Activated naive CD4-positive, alpha-beta T cell treated with anti-CD3 and anti-CD28 coated beads, Interleukin-2, amount 50 U/mL, for 72 hours (primary cell): ENCODE results near the gene MAP3K14. TPM values are rescaled to one million over a fixed set of nuclear protein-coding genes. Genes with fewer than 3 reads are reported as not detected.
A peak's percentile ranks its signal among the peaks of the same experiment; 100 is the strongest.

ENCODE experiments used
- ATAC-seq, 2 donors: fragments of 150-1000 bp; cut with Tn5 transposase; 2 replicates each; pipeline ENCODE4 v1.10.0; 2021; ENCODE audit warnings: mild to moderate bottlenecking in 2 of 2, moderate library complexity in 2 of 2
- DNase-seq, 2 donors: peaks; one replicate each; pipeline ENCODE4 v3.0.0; 2021 to 2022; ENCODE audit warnings: low spot score in 2 of 2
- H3K27ac Mint-ChIP-seq, 2 donors: one replicate each; pipeline ENCODE4 v1.8.0; 2022; ENCODE audit warnings: mild to moderate bottlenecking in 2 of 2, mixed read lengths in 2 of 2
- H3K36me3 Mint-ChIP-seq, 2 donors: one replicate each; pipeline ENCODE4 v1.8.0; 2022; ENCODE audit warnings: mixed read lengths in 2 of 2
- H3K9me3 Mint-ChIP-seq, 2 donors: one replicate each; pipeline ENCODE4 v1.8.0; 2022; ENCODE audit warnings: mixed read lengths in 2 of 2
- total RNA-seq, 2 donors: library from RNA; stranded (reverse); gene quantifications; one replicate each; pipeline ENCODE4 v1.2.3, GENCODE V29; 2022

MAP3K14 gene
- total RNA-seq, 2 donors from 2014 or later: 38.4 to 54.4 TPM

GRCh38 chr17:45298546-45299285 is 18.1 kb downstream of the MAP3K14 start:
- H3K36me3 Mint-ChIP-seq: peaks cover 0 to 35% of the 10 kb centered on the region in 2 donors
- H3K27ac Mint-ChIP-seq: peak overlapping the region; percentile 2 to 19
- peaks cover 0 to 3% of the 10 kb centered on the region in 2 donors for H3K9me3 Mint-ChIP-seq
- DNase-seq (no peak), ATAC-seq (peak; percentile 11 to 20)

DNA sequence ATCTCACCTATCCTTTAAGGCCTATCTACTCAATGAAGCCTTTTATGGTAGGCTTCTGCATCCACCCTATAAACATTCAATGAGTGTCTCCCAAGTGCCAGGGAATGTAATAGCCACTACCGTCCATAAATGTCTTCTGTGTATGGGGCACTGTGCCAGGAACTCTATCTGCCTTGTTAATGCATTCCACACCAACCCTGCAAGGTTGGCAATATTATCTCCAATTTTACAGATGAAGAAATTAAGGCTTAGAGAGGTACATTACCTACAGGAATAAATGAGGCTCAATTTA is 20.0 kb downstream of the MAP3K14 start:
- peaks cover 5 to 35% of the 10 kb centered on the region in 2 donors for H3K36me3 Mint-ChIP-seq
- DNase-seq (no peak), ATAC-seq (no peak)
- H3K27ac Mint-ChIP-seq: peak overlapping the region; percentile 76 to 77
- H3K9me3 Mint-ChIP-seq: peaks cover 0 to 3% of the 10 kb centered on the region in 2 donors

DNA sequence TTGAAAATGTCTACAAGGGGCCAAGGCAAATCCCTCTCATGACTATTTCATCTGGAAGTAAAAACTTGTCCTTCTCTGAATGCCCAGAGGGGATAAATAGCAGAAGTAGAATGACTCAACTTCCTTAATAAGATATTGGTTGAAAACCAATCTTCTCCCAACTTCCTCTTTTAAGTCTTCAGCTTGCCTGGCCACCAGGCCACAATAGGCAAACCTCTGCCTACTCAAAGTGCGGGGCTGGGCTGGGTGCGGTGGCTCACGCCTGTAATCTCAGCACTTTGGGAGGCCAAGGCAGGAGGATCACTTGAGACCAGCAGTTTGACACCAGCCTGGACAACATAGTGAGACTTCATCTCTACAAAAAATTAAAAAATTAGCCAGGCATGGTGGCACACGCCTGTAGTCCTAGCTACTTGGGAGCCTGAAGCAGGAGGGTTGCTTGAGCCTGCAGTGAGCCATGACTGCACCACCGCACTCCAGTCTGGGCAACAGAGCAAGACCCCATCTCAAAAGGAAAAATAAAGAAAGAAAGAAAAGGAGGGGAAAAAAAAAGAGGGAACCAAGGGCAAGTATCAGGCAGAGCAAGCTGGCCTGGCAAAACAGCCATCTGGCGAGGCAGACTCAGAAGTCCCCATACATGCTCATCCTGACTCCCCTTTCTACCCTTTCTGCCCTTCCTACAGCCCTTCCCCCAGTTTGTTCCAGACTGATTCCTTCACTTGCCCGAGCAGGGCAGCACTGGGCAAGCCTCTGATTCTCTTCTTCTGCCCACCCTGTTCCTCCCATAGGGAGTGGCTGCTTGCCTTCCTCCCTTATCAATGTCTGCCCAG is 20.6 kb downstream of the MAP3K14 start:
- peak overlapping the region; percentile 76 to 84 for H3K27ac Mint-ChIP-seq
- peaks cover 6 to 35% of the 10 kb centered on the region in 2 donors for H3K36me3 Mint-ChIP-seq
- peak in 1 of 2 donors; percentile 64 for ATAC-seq
- DNase-seq: no peak
- peaks cover 0 to 3% of the 10 kb centered on the region in 2 donors for H3K9me3 Mint-ChIP-seq

- no peak for ATAC-seq
- H3K36me3 Mint-ChIP-seq: peaks cover 14 to 30% of the 10 kb centered on the region in 2 donors
- peak overlapping the region; percentile 41 to 82 for H3K27ac Mint-ChIP-seq
- no peak for DNase-seq
- peaks cover 0 to 3% of the 10 kb centered on the region in 2 donors for H3K9me3 Mint-ChIP-seq
Measured at GRCh38 chr17:45294506-45294905, 22.3 kb downstream of the MAP3K14 start.

DNA sequence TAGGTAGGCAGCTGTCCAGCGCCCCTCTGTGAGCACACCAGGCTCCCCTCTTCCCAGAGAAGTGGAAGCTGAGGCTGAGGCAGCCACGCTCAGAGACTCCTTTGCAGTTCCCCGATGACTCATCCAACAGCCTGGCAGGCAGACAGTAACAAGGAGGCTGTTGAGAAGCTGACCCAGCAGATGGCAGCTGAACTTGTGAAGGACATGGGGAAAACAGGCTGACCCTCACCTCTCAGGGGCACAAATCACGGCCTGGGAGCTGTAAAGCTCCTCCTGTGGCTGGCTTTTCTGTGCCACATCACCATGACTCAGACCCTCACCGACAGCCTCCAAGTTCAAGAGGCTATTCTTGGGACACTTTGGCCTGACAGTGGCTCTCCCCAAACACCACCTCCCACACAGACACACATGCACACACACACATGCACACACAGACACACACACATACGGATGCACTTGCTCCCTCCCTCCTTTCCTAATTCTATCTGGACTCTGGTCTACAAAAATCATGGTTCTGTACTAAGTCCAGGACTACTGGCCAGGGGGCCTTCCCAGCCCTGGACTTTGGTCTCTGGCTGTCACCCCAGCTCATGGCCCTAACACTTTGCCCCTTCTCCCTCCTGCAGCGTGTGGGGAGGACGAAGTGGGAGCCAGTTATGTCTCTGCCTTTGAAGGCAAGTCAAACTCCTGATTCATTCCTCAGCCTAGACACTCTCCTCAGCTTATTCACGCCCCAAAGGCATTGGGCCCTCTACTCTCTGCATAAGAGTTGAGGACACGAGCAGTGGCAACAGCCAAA is 23.2 kb downstream of the MAP3K14 start:
- peaks cover 0 to 3% of the 10 kb centered on the region in 2 donors for H3K9me3 Mint-ChIP-seq
- peak; percentile 58 to 82 for ATAC-seq
- peaks cover 14 to 25% of the 10 kb centered on the region in 2 donors for H3K36me3 Mint-ChIP-seq
- DNase-seq: no peak
- H3K27ac Mint-ChIP-seq: peak overlapping the region; percentile 82 to 93

GRCh38 chr17:45292696-45293412 is 24.0 kb downstream of the MAP3K14 start:
- ATAC-seq (no peak), DNase-seq (no peak)
- Mint-ChIP-seq H3K36me3 (peaks cover 14 to 18% of the 10 kb centered on the region in 2 donors), H3K9me3 (peaks cover 0 to 3% of the 10 kb centered on the region in 2 donors), H3K27ac (peak overlapping the region; percentile 82 to 93)

DNA sequence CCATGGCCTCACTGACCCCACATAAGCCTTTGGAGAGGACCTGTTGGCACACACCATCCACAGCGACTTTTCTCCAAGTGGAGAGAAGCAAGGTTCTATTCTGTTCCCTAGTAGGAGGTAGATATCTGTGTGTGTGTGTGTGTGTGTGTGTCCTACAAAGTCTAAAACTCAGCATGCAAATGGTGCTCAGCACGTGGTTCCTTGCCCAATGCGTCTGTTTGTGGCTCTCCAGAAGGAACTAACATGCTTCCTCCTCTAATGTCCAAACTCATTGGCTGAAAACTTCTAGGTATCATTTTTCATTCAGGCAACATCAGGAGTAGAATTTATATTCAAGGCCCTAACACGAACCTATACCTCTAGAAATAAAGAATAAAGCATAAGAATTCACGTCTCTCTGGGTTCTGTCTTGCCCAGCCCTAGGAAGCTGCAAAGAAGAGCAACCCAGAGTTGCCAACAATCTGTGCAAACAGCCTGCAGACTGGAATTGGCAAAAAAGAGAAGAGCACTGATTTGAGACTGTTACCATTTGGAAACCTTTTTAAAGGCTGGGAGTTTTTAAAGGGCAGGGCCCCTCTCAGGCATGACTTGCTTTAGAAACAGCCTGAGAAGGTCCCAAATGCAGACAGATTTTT is 25.5 kb downstream of the MAP3K14 start:
- Mint-ChIP-seq H3K9me3 (no peaks in the 10 kb centered on the region), H3K36me3 (peaks cover 10 to 22% of the 10 kb centered on the region in 2 donors), H3K27ac (peak overlapping the region; percentile 82 to 93)
- ATAC-seq: no peak
- no peak for DNase-seq

DNA sequence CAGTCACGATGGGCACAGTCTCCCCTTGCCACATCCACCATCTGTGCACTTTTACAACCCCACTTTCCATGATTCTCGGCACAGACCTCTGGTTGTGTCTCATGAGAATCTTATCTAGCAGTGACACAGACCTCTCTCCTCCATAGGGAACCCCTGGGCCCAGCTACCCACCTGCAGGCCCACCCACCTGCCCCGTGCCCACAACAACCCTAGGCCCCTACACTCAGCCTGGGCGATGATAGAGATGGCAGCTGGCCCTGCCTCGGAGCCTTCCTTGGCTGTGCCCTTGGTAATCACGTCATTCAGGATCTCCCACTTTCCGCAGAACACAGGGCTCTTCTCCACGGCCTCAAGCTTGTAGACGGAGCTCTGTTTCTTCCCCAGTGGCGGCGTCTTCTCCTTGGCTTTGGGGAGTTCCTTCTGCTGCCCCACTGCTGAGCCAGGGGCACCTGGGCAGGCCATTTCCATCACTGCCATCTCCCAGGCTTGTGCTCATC is 26.5 kb downstream of the MAP3K14 start:
- no peak for DNase-seq
- no peak for ATAC-seq
- Mint-ChIP-seq H3K27ac (peak overlapping the region; percentile 82 to 93), H3K9me3 (no peaks in the 10 kb centered on the region), H3K36me3 (peaks cover 12 to 22% of the 10 kb centered on the region in 2 donors)

DNA sequence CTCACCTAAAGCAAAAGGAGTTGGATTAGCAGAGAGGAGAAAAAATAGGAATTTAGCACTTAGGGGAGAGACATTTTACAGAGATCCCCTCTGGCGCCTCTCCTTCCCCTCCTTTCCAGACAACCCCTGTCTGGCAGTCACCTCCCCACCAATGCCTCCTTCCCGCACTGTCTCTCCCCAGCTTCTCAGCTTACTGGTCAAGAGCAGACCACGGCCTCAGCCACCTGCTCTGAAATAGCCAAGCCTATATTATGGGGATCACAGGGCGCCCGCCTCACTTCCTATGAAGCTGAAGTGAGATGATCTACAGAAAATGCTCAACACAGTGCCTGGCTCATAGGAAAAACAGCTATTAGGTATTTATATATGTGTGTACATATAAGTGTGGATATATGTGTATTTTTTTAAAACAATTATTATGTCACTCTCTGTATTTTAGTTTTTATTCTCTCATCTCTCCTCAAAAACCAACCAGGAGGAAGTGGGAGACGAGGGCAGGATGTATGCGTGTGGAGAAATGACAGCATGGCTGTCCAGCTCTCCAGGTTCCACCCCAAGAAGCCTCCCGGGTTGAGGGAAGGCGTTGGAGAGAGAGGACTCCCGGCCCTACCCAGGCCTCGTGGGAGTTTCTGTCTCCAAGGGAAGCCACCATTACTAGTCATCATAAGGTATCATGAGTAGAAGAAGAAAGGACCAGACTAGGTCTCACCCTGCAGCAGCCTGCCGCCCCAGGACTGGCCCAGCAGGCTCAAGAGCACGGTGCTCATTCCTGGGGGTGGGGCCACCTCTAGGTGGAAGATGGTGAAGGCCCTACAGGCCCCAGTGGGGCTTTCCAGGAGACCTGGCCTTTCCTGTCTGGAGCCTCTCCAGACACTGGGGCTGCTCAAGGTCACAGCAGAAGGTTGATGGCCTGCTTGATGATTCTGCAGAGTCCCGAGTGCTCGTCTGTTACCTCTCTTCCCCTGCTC is 27.2 kb downstream of the MAP3K14 start:
- no peaks in the 10 kb centered on the region for H3K9me3 Mint-ChIP-seq
- DNase-seq (no peak), ATAC-seq (no peak)
- peak overlapping the region; percentile 82 to 94 for H3K27ac Mint-ChIP-seq
- H3K36me3 Mint-ChIP-seq: peaks cover 20 to 27% of the 10 kb centered on the region in 2 donors

DNA sequence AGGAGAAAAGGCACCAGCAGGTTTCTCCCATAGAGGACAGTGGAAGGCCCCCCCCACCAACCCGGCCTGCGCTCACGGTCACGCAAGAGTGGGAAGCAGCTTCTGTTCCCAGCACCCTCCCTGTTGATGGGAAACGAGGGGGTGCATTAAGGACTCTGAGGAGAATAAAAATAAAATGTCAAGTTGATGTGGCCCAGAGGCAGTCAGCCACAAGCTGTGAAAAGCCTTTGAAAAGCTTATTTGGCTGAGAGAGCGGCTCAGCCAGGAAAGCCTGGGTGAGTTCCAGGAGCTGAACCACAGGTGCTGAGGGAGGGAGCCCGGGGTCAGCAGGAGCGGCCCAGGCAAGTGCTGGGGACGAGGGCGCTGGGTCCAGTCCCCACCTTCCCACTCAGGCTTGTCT is 28.0 kb downstream of the MAP3K14 start:
- Mint-ChIP-seq H3K27ac (peak overlapping the region; percentile 22 to 82), H3K9me3 (no peaks in the 10 kb centered on the region), H3K36me3 (peaks cover 27 to 34% of the 10 kb centered on the region in 2 donors)
- no peak for DNase-seq
- ATAC-seq: no peak

DNA sequence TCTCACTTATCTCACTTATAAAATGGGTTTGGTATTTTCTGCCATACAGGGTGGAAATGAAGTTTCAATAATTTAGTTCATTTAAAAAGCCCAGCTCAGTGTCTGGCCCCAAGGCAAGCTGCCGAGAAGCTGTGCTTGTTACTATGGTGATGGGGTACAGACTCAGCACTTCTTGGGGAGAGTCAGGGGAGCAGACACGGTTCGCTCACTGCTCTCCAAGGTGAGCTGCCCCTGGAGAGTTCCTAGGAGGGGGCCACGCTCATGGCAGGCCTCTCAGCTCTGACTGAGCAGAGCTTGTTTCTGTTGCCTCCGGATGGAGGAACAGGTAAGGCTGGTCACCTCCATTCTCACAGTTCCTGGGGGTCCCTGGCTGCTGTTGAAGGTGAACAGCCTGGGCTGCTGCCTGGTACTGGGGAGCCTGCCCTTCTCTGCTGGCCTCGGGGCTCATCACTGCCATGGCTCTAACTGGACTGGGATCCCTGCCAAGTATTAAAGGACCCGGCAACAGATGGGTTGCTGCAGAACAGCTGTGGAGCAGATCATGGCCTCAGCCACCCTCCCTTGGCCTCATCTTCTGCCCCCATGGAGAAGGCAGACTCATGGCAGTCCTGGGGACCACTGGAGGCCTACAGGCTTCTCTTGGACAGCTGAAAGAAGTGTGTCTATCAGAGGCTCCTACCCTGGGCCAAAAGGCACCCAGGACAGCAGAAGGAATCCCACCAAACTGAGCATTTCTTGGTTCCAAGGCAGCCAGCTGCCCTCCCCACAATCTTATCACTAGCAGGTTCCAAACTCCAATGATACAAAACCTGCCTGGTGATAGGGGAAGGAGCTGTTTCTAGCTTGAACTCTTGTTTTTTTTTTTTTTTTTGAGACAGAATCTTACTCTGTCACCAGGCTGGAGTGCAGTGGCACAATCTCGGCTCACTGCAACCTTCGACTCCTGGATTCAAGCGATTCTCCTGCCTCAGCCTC is 29.0 kb downstream of the MAP3K14 start:
- DNase-seq (no peak), ATAC-seq (peak in 1 of 2 donors; percentile 11)
- Mint-ChIP-seq H3K36me3 (peaks cover 27 to 38% of the 10 kb centered on the region in 2 donors), H3K9me3 (no peaks in the 10 kb centered on the region), H3K27ac (peak overlapping the region; percentile 40 to 71)

- DNase-seq: no peak
- H3K9me3 Mint-ChIP-seq: no peaks in the 10 kb centered on the region
- ATAC-seq: no peak
- H3K27ac Mint-ChIP-seq: peak overlapping the region; percentile 71 to 89
- peaks cover 27 to 43% of the 10 kb centered on the region in 2 donors for H3K36me3 Mint-ChIP-seq
Measured at GRCh38 chr17:45286286-45286685, 30.5 kb downstream of the MAP3K14 start.

DNA sequence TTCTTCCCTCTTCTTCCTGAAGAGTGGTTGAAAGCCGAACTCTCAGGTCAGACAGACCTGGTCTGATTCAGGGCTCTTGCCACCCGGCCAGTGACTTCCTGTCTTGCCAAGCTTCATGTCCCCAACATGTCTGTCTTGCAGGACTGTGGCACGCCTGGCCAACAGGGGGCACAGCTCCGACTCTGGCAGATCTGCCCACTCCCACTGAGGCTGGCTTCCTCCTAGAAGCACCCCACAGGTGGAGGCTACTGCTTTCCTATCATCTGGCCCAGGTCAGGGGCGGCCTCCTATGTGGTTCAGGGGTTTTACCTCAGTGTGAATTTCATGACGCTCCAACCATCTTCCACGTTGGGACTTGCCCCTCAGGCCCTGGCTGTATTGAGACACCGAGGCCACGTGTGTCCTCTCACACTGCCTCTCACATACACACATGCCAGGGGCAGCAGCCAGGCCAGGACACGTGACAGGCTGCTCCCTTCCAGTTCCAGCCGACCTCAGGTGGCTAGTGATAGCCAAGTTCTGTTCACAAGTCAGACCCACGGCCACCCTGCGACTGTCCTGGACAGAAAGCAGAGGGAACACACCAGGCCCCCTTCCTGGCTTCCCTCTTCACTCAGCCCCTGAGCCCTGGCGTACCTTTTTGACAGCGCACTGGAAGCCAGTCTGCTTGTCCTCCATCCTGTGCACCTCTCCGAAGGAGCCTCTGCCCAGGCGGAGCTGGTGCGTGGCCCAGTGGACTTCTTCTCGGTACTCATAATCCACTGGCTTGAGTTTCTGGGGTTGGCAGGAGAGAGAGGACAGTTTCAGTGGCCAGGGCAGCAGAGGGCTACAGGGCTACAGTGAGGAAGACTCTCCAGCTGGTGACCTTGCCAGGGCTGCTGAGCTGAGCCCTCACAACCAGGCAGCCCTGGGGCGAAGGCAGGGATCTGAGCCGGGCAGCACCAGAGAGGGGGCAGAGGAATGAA is 32.4 kb downstream of the MAP3K14 start:
- DNase-seq: peak in 1 of 2 donors; percentile 37
- Mint-ChIP-seq H3K36me3 (peaks cover 27 to 34% of the 10 kb centered on the region in 2 donors), H3K9me3 (no peaks in the 10 kb centered on the region), H3K27ac (peak overlapping the region; percentile 89 to 94)
- peak; percentile 60 to 63 for ATAC-seq
